HG03095 (cell line): ENCODE measurements around the gene CHST3.
"Not testable (repeated sequence)": the region's sequence is repeated elsewhere in the genome, so short reads cannot be mapped to it uniquely, and the experiment has no call there.

Source experiments
- ATAC-seq: cut with Tn5 transposase; IDR thresholded peaks from one replicate; pipeline ENCODE4 v1.9.1; 2021; ENCODE audit warnings: moderate library complexity; ENCODE audit not compliant: unreplicated experiment

CHST3 gene

GRCh38 chr10:71964098-71964742 lies at the start of gene CHST3:
TSS of gene CHST3 (plus strand) at chr10:71964395. CDS start at chr10:72005843, 41,448 bp downstream.
- ATAC-seq, result no peak

GRCh38 chr10:71916827-71917226 lies 47.4 kb upstream of the CHST3 start:
- no peak for ATAC-seq

GRCh38 chr10:71918992-71919391 lies 45.2 kb upstream of the CHST3 start:
- no peak for ATAC-seq

- ATAC-seq, result not testable (repeated sequence)
Measured at GRCh38 chr10:71919956-71920539, 44.1 kb upstream of the CHST3 start.

- ATAC-seq, result no peak
Measured at GRCh38 chr10:71920540-71921323, 43.5 kb upstream of the CHST3 start.

GRCh38 chr10:71921324-71922027 lies 42.7 kb upstream of the CHST3 start:
- no peak for ATAC-seq

GRCh38 chr10:71923138-71923692 lies 41.0 kb upstream of the CHST3 start:
- ATAC-seq, result no peak

- no peak for ATAC-seq
Measured at GRCh38 chr10:71924771-71925170, 39.4 kb upstream of the CHST3 start.

GRCh38 chr10:71927159-71927558 lies 37.0 kb upstream of the CHST3 start:
- ATAC-seq, result no peak

- no peak for ATAC-seq
Measured at GRCh38 chr10:71927776-71928592, 36.2 kb upstream of the CHST3 start.

- no peak for ATAC-seq
Measured at GRCh38 chr10:71931295-71931694, 32.9 kb upstream of the CHST3 start.

GRCh38 chr10:71933651-71934050 lies 30.5 kb upstream of the CHST3 start:
- ATAC-seq, result no peak

- ATAC-seq, result no peak
Measured at GRCh38 chr10:71938211-71938610, 26.0 kb upstream of the CHST3 start.

- ATAC-seq, result no peak
Measured at GRCh38 chr10:71939304-71939703, 24.9 kb upstream of the CHST3 start.

- ATAC-seq, result no peak
Measured at GRCh38 chr10:71939861-71940474, 24.2 kb upstream of the CHST3 start.

- ATAC-seq, result no peak
Measured at GRCh38 chr10:71940752-71941151, 23.4 kb upstream of the CHST3 start.

- ATAC-seq, result no peak
Measured at GRCh38 chr10:71941318-71941717, 22.9 kb upstream of the CHST3 start.

- no peak for ATAC-seq
Measured at GRCh38 chr10:71945819-71946474, 18.2 kb upstream of the CHST3 start.

- ATAC-seq, result no peak
Measured at GRCh38 chr10:71946700-71947099, 17.5 kb upstream of the CHST3 start.
